OCI-LY3 (cell line): ENCODE measurements around the gene TBXA2R.

Experiments used
- H2AFZ ChIP-seq: fragments of 200-600, 300-600 bp; shearing (Covaris generic); 2 replicates; pipeline ENCODE4 v1.6.0; 2014; ENCODE audit warnings: antibody characterized with exemption, low read depth, low read length
- H3K27ac ChIP-seq: fragments of 200-600, 300-600 bp; sonication (generic); 2 replicates; pipeline ENCODE4 v1.5.1; 2014; ENCODE audit warnings: mild to moderate bottlenecking, low read length, moderate library complexity, mixed read lengths
- H3K27me3 ChIP-seq: fragments of 200-600, 300-600 bp; sonication (generic); 2 replicates; pipeline ENCODE4 v1.6.1; 2014; ENCODE audit warnings: low read depth, low read length, mixed read lengths
- H3K36me3 ChIP-seq: fragments of 200-600, 300-600 bp; sonication (generic); replicated peaks from 2 replicates; pipeline ENCODE3; 2014; ENCODE audit warnings: low read depth, low read length, mixed read lengths
- H3K4me1 ChIP-seq: fragments of 300-600, 200-600 bp; sonication (generic); 2 replicates; pipeline ENCODE4 v1.6.1; 2014; ENCODE audit warnings: low read length, mixed read lengths
- H3K4me2 ChIP-seq: fragments of 200-600, 300-600 bp; sonication (generic); 2 replicates; pipeline ENCODE4 v1.6.1; 2014; ENCODE audit warnings: low read length, mixed read lengths
- H3K4me3 ChIP-seq: fragments of 300-600, 200-600 bp; sonication (generic); 2 replicates; pipeline ENCODE4 v1.5.1; 2014; ENCODE audit warnings: antibody characterized with exemption, mild to moderate bottlenecking, low read length, moderate library complexity
- H3K79me2 ChIP-seq: fragments of 300-600, 200-600 bp; shearing (Covaris generic); 2 replicates; pipeline ENCODE4 v1.6.1; 2014; ENCODE audit warnings: mild to moderate bottlenecking, low read length, mixed read lengths
- H3K9ac ChIP-seq: fragments of 300-600, 200-600 bp; shearing (Covaris generic); 2 replicates; pipeline ENCODE4 v1.6.0; 2014; ENCODE audit warnings: mild to moderate bottlenecking, low read length, moderate library complexity
- H3K9me3 ChIP-seq: fragments of 200-600, 300-600 bp; shearing (Covaris generic); 2 replicates; pipeline ENCODE4 v1.6.1; 2014; ENCODE audit warnings: low read length, mixed read lengths; ENCODE audit not compliant: insufficient read depth
- H4K20me1 ChIP-seq: fragments of 200-600, 300-600 bp; sonication (generic); 2 replicates; pipeline ENCODE4 v1.6.1; 2016; ENCODE audit warnings: low read length, mixed read lengths; ENCODE audit not compliant: insufficient read depth
- EZH2phosphoT487 ChIP-seq: fragments of 200-600 bp; shearing (Covaris generic); IDR thresholded peaks from 2 replicates; pipeline ENCODE4 v1.6.1; 2018; ENCODE audit warnings: antibody characterized with exemption, mixed run types, low read depth
- TF ChIP-seq, protein P1 (sequence below): fragments of 200-600, 300-600 bp; sonication (generic); IDR thresholded peaks from 2 replicates; pipeline ENCODE4 v1.5.1; 2014; ENCODE audit warnings: antibody characterized with exemption, low read length, low read depth

Gene TBXA2R

DNA sequence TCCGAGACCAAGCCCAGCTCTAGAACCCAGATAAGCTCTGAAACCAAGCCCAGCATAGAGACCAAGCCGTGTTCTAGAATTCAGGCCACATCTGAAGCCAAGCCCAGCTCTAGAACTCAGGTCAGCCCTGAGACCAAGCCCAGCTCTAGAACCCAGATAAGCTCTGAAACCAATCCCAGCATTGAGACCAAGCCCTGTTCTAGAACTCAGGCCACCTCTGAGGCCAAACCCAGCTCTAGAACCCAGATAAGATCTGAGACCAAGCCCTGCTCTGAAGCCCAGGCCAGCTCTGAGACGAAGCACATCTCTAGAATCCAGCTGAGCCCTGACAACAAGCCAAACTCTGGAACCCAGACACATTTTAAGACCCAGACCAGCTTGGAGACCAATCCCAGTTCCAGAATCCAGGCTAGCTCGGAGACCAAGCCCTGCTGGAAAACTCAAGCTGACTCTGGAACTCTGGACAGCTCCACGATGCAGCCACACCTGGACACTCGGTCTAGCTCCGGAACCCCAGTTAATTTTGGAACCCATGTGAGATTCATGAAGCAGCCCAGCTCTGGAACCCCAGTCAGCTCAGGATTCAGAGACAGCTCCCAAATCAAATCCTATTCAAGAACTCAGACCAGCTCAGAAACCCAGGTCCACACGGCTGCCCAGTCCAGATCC, 15.6 kb downstream of the TBXA2R start:
- H2AFZ ChIP-seq: no peak overlapping the region
- H3K27ac ChIP-seq: no peak overlapping the region
- no peak overlapping the region for H3K4me3 ChIP-seq
- H3K4me2 ChIP-seq: no peak overlapping the region
- H4K20me1 ChIP-seq: no peaks in the 10 kb centered on the region
- no peaks in the 10 kb centered on the region for H3K4me1 ChIP-seq
- H3K9ac ChIP-seq: no peak overlapping the region
- TF ChIP-seq EZH2phosphoT487: no peak
- TF ChIP-seq, protein P1, sequence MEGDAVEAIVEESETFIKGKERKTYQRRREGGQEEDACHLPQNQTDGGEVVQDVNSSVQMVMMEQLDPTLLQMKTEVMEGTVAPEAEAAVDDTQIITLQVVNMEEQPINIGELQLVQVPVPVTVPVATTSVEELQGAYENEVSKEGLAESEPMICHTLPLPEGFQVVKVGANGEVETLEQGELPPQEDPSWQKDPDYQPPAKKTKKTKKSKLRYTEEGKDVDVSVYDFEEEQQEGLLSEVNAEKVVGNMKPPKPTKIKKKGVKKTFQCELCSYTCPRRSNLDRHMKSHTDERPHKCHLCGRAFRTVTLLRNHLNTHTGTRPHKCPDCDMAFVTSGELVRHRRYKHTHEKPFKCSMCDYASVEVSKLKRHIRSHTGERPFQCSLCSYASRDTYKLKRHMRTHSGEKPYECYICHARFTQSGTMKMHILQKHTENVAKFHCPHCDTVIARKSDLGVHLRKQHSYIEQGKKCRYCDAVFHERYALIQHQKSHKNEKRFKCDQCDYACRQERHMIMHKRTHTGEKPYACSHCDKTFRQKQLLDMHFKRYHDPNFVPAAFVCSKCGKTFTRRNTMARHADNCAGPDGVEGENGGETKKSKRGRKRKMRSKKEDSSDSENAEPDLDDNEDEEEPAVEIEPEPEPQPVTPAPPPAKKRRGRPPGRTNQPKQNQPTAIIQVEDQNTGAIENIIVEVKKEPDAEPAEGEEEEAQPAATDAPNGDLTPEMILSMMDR: no peak
- no peaks in the 10 kb centered on the region for H3K36me3 ChIP-seq
- no peaks in the 10 kb centered on the region for H3K79me2 ChIP-seq
- no peaks in the 10 kb centered on the region for H3K27me3 ChIP-seq
- H3K9me3 ChIP-seq: no peaks in the 10 kb centered on the region

DNA sequence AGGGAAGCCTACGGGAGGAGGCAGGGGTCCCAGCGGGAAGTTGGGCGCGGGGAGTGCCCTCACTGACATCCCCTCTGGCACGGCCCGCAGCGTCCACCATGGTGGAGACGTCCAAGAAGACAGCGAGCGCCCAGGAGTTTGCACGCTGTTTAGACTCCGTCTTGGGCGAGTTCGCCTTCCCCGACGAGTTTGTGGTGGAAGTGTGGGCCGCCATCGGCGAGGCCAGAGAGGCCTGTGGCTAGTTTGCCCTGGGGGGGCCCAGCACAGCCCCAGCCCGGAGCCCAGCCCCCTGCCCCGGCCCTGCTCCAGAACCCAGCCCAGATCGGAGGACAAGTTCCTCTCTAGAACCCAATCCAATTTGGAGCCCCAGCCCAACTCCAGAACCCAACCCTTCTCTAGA, 16.7 kb downstream of the TBXA2R start:
- H3K9ac ChIP-seq: no peak overlapping the region
- no peaks in the 10 kb centered on the region for H4K20me1 ChIP-seq
- TF ChIP-seq, protein P1: no peak
- TF ChIP-seq EZH2phosphoT487: no peak

GRCh38 chr19:3589439-3589838, 17.2 kb downstream of the TBXA2R start:
- H3K9me3 ChIP-seq: no peaks in the 10 kb centered on the region
- H3K27me3 ChIP-seq: no peaks in the 10 kb centered on the region
- H3K4me3 ChIP-seq: no peak overlapping the region
- H3K36me3 ChIP-seq: no peaks in the 10 kb centered on the region
- no peak overlapping the region for H3K27ac ChIP-seq
- TF ChIP-seq EZH2phosphoT487: no peak
- TF ChIP-seq, protein P1: no peak
- no peaks in the 10 kb centered on the region for H3K79me2 ChIP-seq
- H3K4me1 ChIP-seq: no peaks in the 10 kb centered on the region
- H4K20me1 ChIP-seq: no peaks in the 10 kb centered on the region
- no peak overlapping the region for H2AFZ ChIP-seq
- H3K4me2 ChIP-seq: no peak overlapping the region
- H3K9ac ChIP-seq: no peak overlapping the region

More for the DNA sequence above, 16.7 kb downstream of the TBXA2R start:
- Histone ChIP-seq H3K9me3 (no peaks in the 10 kb centered on the region), H3K4me3 (no peak overlapping the region), H3K36me3 (no peaks in the 10 kb centered on the region), H3K4me2 (no peak overlapping the region), H2AFZ (no peak overlapping the region), H3K4me1 (no peaks in the 10 kb centered on the region), H3K79me2 (no peaks in the 10 kb centered on the region), H3K27me3 (no peaks in the 10 kb centered on the region), H3K27ac (no peak overlapping the region)

DNA sequence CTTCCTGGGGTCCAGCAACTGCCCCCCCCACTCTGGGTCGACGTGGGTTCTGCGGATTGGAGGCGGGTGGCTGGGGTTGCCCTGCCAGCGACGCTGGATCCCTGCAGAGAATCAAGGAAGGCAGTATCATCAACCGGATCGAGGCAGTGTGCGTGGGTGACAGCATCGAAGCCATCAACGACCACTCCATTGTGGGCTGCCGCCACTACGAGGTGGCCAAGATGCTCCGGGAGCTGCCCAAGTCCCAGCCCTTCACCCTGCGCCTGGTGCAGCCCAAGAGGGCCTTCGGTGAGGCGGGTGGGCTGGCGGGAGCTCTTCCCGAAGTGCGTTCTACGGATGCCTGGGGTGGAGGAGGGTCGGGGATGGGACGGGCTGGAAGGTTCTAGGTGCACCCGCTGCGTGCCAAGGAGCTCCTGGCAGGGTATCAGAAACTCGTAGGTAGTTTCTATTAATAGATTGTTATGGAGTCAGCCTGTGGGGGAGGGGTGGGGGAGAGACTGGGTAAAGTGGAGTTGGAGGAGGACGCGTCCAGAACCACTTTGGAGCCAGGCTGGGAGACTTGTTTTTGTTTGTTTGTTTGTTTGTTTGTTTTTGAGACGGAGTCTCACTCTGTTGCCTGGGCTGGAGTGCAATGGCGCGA, 19.8 kb downstream of the TBXA2R start:
- Histone ChIP-seq H4K20me1 (no peaks in the 10 kb centered on the region), H3K4me1 (no peaks in the 10 kb centered on the region), H3K36me3 (no peaks in the 10 kb centered on the region), H3K79me2 (no peaks in the 10 kb centered on the region), H3K9me3 (no peaks in the 10 kb centered on the region), H3K9ac (no peak overlapping the region), H3K4me2 (no peak overlapping the region), H3K4me3 (no peak overlapping the region), H2AFZ (no peak overlapping the region), H3K27ac (no peak overlapping the region), H3K27me3 (no peaks in the 10 kb centered on the region)
- TF ChIP-seq EZH2phosphoT487: no peak
- TF ChIP-seq, protein P1: no peak
